Measurements from ENCODE around the gene KCTD12.

KCTD12 gene

DNA sequence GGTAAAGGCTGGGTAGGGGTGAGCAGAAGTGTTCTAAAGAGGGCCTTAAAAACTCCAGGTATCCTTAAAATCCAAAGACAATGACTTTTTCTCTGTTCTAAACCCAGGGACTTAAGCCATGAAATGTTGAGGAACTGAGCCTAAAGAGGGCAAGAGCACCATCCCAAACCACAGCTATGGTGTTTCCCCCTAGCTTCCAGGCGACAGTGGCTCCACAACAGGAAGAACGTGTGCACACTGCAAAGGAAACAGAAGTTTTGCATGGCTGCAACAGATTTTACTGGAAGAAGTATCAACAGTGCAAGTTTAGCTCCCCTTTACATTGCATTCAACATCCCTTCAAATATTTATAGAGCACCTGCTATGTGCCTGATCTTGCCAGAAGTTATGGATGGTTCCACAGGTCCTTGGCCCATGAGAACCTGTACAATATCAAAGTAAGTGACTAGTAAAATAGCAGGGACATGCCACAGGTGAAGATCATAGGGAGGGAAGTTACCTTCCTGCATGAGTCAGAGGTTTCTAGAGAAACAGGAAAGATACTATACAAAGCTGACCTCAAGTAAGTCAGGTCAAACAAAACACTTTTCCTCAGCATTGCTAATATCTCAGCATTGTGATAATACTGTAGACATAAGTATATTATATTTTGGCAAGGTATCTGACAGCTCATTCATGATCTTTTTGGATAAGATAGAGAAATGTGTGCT, 8.4 kb upstream of the KCTD12 start:
- no peak overlapping the region for H3K4me2 ChIP-seq (ENCODE audit: low read length)
- no peak overlapping the region for H2AFZ ChIP-seq
- H3K27ac ChIP-seq, result no peak overlapping the region
- no peak overlapping the region for H3K9ac ChIP-seq
- H3K4me1 ChIP-seq, result no peaks in the 10 kb centered on the region
- TF ChIP-seq, protein P1, sequence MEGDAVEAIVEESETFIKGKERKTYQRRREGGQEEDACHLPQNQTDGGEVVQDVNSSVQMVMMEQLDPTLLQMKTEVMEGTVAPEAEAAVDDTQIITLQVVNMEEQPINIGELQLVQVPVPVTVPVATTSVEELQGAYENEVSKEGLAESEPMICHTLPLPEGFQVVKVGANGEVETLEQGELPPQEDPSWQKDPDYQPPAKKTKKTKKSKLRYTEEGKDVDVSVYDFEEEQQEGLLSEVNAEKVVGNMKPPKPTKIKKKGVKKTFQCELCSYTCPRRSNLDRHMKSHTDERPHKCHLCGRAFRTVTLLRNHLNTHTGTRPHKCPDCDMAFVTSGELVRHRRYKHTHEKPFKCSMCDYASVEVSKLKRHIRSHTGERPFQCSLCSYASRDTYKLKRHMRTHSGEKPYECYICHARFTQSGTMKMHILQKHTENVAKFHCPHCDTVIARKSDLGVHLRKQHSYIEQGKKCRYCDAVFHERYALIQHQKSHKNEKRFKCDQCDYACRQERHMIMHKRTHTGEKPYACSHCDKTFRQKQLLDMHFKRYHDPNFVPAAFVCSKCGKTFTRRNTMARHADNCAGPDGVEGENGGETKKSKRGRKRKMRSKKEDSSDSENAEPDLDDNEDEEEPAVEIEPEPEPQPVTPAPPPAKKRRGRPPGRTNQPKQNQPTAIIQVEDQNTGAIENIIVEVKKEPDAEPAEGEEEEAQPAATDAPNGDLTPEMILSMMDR (IDR thresholded peaks at IDR 0.05), result no peak
- H3K4me3 ChIP-seq (ENCODE audit: low read depth, low read length), result no peak overlapping the region
- no peaks in the 10 kb centered on the region for H3K27me3 ChIP-seq (ENCODE audit: control insufficient read depth, insufficient read depth, low read length)
- H3K36me3 ChIP-seq (ENCODE audit: control insufficient read depth, insufficient read depth, low read length), result no peaks in the 10 kb centered on the region
- H3K9me3 ChIP-seq (ENCODE audit: control insufficient read depth, low read length), result no peaks in the 10 kb centered on the region
- no peaks in the 10 kb centered on the region for H3K79me2 ChIP-seq

DNA sequence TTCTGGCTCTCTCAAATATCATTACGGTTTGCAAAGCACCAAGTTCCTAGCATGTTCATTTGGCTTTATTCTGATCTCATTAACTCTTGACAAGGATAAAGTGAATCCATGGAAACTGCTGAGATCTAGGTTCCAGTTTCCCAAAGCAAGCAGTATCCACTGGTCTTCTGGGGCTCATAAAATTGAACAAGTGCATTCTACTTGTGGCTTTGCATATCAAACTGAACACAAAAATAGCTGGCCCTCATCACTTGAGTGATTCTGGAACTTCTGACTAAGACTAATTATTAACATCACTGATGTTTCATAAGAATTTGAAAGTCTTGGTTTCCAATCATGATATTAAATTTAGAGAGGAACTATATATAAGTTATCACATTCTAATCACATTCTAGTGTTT, 6.3 kb upstream of the KCTD12 start:
- no peaks in the 10 kb centered on the region for H3K36me3 ChIP-seq (ENCODE audit: control insufficient read depth, insufficient read depth, low read length)
- H3K4me2 ChIP-seq (ENCODE audit: low read length), result no peak overlapping the region
- H3K27ac ChIP-seq, result no peak overlapping the region
- H3K4me3 ChIP-seq (ENCODE audit: low read depth, low read length), result no peak overlapping the region
- H3K4me1 ChIP-seq, result peaks cover 1% of the 10 kb centered on the region
- no peak overlapping the region for H3K9ac ChIP-seq
- H3K9me3 ChIP-seq (ENCODE audit: control insufficient read depth, low read length), result no peaks in the 10 kb centered on the region
- TF ChIP-seq, protein P1 (IDR thresholded peaks at IDR 0.05), result no peak
- H3K79me2 ChIP-seq, result no peaks in the 10 kb centered on the region
- H2AFZ ChIP-seq, result no peak overlapping the region
- H3K27me3 ChIP-seq (ENCODE audit: control insufficient read depth, insufficient read depth, low read length), result no peaks in the 10 kb centered on the region

- H3K9ac ChIP-seq, result no peak overlapping the region
- TF ChIP-seq, protein P1 (IDR thresholded peaks at IDR 0.05), result no peak
Measured at GRCh38 chr13:76890021-76890420, 3.8 kb upstream of the KCTD12 start.

GRCh38 chr13:76889254-76889653, 3.0 kb upstream of the KCTD12 start:
- H3K27ac ChIP-seq, result no peak overlapping the region
- H3K9ac ChIP-seq, result no peak overlapping the region
- no peaks in the 10 kb centered on the region for H3K27me3 ChIP-seq (ENCODE audit: control insufficient read depth, insufficient read depth, low read length)
- no peaks in the 10 kb centered on the region for H3K36me3 ChIP-seq (ENCODE audit: control insufficient read depth, insufficient read depth, low read length)
- H2AFZ ChIP-seq, result no peak overlapping the region
- H3K4me1 ChIP-seq, result peaks cover 4% of the 10 kb centered on the region
- H3K9me3 ChIP-seq (ENCODE audit: control insufficient read depth, low read length), result no peaks in the 10 kb centered on the region
- H3K4me3 ChIP-seq (ENCODE audit: low read depth, low read length), result no peak overlapping the region
- TF ChIP-seq, protein P1 (IDR thresholded peaks at IDR 0.05), result no peak
- no peak overlapping the region for H3K4me2 ChIP-seq (ENCODE audit: low read length)
- H3K79me2 ChIP-seq, result no peaks in the 10 kb centered on the region

More at GRCh38 chr13:76890021-76890420, 3.8 kb upstream of the KCTD12 start:
- Histone ChIP-seq H2AFZ (no peak overlapping the region), H3K9me3 (ENCODE audit: control insufficient read depth, low read length) (no peaks in the 10 kb centered on the region), H3K79me2 (no peaks in the 10 kb centered on the region), H3K4me3 (ENCODE audit: low read depth, low read length) (no peak overlapping the region), H3K4me2 (ENCODE audit: low read length) (no peak overlapping the region), H3K4me1 (peaks cover 4% of the 10 kb centered on the region), H3K27ac (no peak overlapping the region), H3K27me3 (ENCODE audit: control insufficient read depth, insufficient read depth, low read length) (no peaks in the 10 kb centered on the region), H3K36me3 (ENCODE audit: control insufficient read depth, insufficient read depth, low read length) (no peaks in the 10 kb centered on the region)

DNA sequence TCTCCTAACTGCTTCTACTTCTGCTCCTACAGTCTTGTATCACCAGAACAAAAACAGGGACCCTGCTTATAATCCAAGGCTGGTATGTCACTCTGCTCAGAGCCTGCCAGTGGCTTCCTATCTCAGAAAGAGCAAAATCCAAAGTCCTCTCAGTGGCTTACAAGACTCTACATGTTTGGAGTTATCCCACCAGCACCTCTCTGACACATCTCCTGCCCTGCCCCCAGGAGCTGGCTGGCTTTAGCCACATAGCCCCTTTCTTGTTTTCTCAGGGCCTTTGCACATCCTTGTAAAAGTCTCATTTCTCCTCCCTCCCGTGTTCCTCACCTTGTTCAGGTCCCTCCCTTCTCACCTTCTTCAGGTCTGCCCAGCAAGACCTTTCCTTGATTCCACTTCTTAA, 2.2 kb upstream of the KCTD12 start:
- H3K9ac ChIP-seq, result no peak overlapping the region
- H2AFZ ChIP-seq, result no peak overlapping the region
- no peaks in the 10 kb centered on the region for H3K36me3 ChIP-seq (ENCODE audit: control insufficient read depth, insufficient read depth, low read length)
- H3K4me2 ChIP-seq (ENCODE audit: low read length), result no peak overlapping the region
- no peak overlapping the region for H3K27ac ChIP-seq
- no peak overlapping the region for H3K4me3 ChIP-seq (ENCODE audit: low read depth, low read length)
- peaks cover 4% of the 10 kb centered on the region for H3K4me1 ChIP-seq
- no peaks in the 10 kb centered on the region for H3K79me2 ChIP-seq
- no peaks in the 10 kb centered on the region for H3K9me3 ChIP-seq (ENCODE audit: control insufficient read depth, low read length)
- H3K27me3 ChIP-seq (ENCODE audit: control insufficient read depth, insufficient read depth, low read length), result no peaks in the 10 kb centered on the region
- TF ChIP-seq, protein P1 (IDR thresholded peaks at IDR 0.05), result no peak
